Upper lobe of left lung (tissue), 4 donors: ENCODE data around the gene CNKSR2.

ENCODE experiments used
- EP300 ChIP-seq, 4 donors: sonication (generic); formaldehyde crosslinking; IDR thresholded peaks; one replicate each; pipeline ENCODE4 v1.5.1; 2017; ENCODE audit warnings: antibody characterized with exemption in 4 of 4, control low read depth in 2 of 4
- POLR2A ChIP-seq, 4 donors: fragments of 450-650 bp; IDR thresholded peaks; one replicate each; pipeline ENCODE4 v1.5.1; 2016 to 2017; ENCODE audit warnings: antibody characterized with exemption in 4 of 4, mild to moderate bottlenecking in 2 of 4
- POLR2AphosphoS5 ChIP-seq, 2 donors: sonication (generic); formaldehyde crosslinking; IDR thresholded peaks; one replicate each; pipeline ENCODE4 v1.5.1; 2017; ENCODE audit warnings: antibody characterized with exemption in 2 of 2
- TF ChIP-seq, protein P1 (sequence below), 6 experiments: fragments of 450-650 bp in 4 of 6; fragments of 200-600 bp in 2 of 6; sonication (generic) in 2 of 6; IDR thresholded peaks; one replicate each; pipeline ENCODE4 v1.5.1; 2016 to 2019; ENCODE audit warnings: antibody characterized with exemption in 6 of 6

- TF ChIP-seq, protein P1, sequence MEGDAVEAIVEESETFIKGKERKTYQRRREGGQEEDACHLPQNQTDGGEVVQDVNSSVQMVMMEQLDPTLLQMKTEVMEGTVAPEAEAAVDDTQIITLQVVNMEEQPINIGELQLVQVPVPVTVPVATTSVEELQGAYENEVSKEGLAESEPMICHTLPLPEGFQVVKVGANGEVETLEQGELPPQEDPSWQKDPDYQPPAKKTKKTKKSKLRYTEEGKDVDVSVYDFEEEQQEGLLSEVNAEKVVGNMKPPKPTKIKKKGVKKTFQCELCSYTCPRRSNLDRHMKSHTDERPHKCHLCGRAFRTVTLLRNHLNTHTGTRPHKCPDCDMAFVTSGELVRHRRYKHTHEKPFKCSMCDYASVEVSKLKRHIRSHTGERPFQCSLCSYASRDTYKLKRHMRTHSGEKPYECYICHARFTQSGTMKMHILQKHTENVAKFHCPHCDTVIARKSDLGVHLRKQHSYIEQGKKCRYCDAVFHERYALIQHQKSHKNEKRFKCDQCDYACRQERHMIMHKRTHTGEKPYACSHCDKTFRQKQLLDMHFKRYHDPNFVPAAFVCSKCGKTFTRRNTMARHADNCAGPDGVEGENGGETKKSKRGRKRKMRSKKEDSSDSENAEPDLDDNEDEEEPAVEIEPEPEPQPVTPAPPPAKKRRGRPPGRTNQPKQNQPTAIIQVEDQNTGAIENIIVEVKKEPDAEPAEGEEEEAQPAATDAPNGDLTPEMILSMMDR (IDR thresholded peaks at IDR 0.05): no peak
- TF ChIP-seq EP300 (IDR thresholded peaks at IDR 0.05) (no peak), POLR2A (IDR thresholded peaks at IDR 0.05) (no peak), POLR2AphosphoS5 (IDR thresholded peaks at IDR 0.05) (no peak)
Measured at GRCh38 chrX:21675931-21676330, 301.7 kb downstream of the CNKSR2 start.
